ENCODE results near the gene TMEM8B.
"Not testable (repeated sequence)": the region's sequence is repeated elsewhere in the genome, so short reads cannot be mapped to it uniquely, and the experiment has no call there.

Gene TMEM8B

DNA sequence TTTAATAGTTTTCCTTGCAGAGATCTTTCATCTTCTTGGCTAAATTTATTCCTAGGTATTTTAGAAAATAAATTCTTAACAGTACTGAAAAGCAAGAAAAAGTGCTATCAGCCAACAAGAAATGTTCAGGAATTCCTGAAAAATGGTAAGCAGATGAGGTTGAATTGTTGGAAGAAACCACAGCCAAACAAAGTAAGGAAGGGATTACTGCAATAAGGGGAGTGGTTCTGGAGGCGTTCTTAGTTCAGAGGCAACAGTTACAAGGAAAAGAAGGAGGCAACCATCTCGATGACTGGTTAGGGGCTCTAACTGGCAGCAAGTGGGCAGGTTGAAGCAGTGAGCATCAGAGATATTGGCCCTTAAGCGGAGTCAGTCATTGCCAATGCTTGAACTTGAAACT lies 54.0 kb downstream of the TMEM8B start:
- H3K4me3 ChIP-seq (ENCODE audit: low read length) = no peak overlapping the region
- no peak for TF ChIP-seq CTCF (conservative IDR thresholded peaks at IDR 0.05; ENCODE audit: low read length)
- DNase-seq (ENCODE audit: low read depth) = peak; percentile 79

- not testable (repeated sequence) for DNase-seq (ENCODE audit: low read depth); H3K4me3 ChIP-seq (ENCODE audit: low read length)
Observed at GRCh38 chr9:35884908-35885307, 55.9 kb downstream of the TMEM8B start.

DNA sequence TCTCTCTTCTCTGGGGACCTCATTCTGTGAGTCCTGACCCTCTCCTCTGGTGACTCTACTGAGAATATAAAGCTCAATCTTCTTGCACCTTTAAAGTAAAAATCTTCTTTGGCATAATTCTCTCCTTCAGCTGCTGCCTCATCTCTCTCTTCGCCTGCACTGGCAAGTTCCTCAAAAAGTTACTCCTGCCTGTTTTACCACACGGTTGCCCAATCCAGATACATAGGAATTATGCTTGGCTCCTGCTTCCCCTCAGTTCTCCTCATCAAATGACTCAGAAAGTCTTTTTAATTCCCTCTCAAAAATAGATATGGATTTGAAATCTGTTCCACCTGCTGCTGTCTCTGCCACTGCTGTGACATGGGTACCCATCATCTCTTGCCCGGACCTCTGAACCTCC lies 62.6 kb downstream of the TMEM8B start:
- no peak for TF ChIP-seq CTCF (conservative IDR thresholded peaks at IDR 0.05; ENCODE audit: low read length)
- DNase-seq (ENCODE audit: low read depth) = peak; percentile 36
- H3K4me3 ChIP-seq (ENCODE audit: low read length) = no peak overlapping the region

DNA sequence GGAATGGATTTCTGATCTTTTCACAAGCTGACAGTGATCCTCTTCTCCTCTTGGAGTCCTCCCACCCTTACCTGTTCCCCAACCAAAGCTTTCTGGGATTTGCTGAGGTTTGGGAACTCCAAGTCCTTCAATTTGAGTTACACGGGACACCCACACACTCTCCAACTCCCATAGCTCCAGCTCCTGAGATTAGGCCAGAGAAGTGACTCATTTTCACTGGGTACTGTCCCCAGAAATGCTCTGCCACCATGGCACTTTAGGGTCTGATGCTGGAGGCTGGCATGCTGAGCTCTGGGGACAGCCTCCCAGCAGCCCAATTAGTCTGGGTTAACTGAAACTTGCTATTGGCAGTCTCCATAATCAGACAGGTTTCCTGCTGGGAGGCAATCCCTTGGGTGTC lies 63.0 kb downstream of the TMEM8B start:
- H3K4me3 ChIP-seq (ENCODE audit: low read length) = no peak overlapping the region

GRCh38 chr9:35896570-35896969 lies 67.5 kb downstream of the TMEM8B start:
- H3K4me3 ChIP-seq (ENCODE audit: low read length) = no peak overlapping the region
- no peak for TF ChIP-seq CTCF (conservative IDR thresholded peaks at IDR 0.05; ENCODE audit: low read length)
- DNase-seq (ENCODE audit: low read depth) = no peak

More for the DNA sequence above, 63.0 kb downstream of the TMEM8B start:
- no peak for TF ChIP-seq CTCF (conservative IDR thresholded peaks at IDR 0.05; ENCODE audit: low read length)
- no peak for DNase-seq (ENCODE audit: low read depth)

DNA sequence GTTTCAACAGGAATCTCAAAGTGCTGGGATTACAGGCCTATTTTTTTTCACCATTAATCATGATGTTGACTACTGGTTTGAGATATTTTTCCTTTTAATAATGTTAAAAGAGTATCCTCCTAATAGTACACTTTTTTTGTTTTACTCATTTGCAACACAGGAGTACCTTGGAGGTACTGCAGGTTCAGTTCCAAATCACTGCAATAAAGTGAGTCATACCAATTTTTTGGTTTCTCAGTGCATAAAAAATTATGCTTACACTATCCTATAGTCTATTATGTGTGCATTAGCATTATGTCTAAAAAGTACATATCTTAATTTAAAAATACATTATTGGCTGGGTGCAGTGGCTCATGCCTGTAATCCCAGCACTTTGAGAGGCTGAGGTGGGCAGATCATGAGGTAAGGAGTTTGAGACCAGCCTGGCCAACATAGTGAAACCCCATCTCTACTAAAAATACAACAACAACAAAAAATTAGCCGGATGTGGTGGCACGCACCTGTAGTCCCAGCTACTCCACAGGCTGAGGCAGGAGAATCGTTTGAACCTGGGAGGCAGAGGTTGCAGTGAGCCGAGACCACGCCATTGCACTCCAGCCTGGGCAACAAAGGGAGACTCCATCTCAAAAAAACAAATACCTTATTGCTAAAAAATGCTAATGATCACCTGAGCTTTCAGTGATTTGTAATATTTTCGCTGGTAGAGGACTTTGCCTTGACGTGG lies 68.5 kb downstream of the TMEM8B start:
- not testable (repeated sequence) for H3K4me3 ChIP-seq (ENCODE audit: low read length); DNase-seq (ENCODE audit: low read depth)

DNA sequence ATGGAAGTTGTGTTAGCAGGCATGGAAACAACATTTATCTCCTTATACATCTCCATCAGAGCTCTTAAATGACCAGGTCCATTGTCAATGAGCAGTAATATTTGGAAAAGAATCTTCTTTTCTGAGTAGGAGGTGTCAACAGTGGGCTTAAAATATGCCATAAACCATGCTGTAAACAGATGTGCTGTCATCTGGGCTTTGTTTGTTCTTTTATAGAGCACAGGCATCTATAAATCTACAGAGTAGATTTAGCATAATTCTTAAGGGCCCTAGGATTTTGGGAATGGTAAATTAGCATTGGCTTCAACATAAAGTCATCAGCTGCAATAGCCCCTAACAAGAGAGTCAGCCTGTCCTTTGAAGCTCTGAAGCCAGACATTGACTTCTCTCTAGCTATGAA lies 69.3 kb downstream of the TMEM8B start:
- H3K4me3 ChIP-seq (ENCODE audit: low read length) = no peak overlapping the region
- DNase-seq (ENCODE audit: low read depth) = no peak
- TF ChIP-seq CTCF (conservative IDR thresholded peaks at IDR 0.05; ENCODE audit: low read length) = no peak

GRCh38 chr9:35899021-35899420 lies 70.0 kb downstream of the TMEM8B start:
- no peak for TF ChIP-seq CTCF (conservative IDR thresholded peaks at IDR 0.05; ENCODE audit: low read length)
- H3K4me3 ChIP-seq (ENCODE audit: low read length) = no peak overlapping the region
- no peak for DNase-seq (ENCODE audit: low read depth)

Data from AG10803 (cell line).